Measurements from ENCODE around the gene CD27. TPM values are rescaled to one million over a fixed set of nuclear protein-coding genes. Genes with fewer than 3 reads are reported as not detected.

CD27 gene
- not detected in 5 replicates for total RNA-seq (2022; extraction: Qiagen RNA extraction)

GRCh38 chr12:6444704-6445688 is at the start of gene CD27:
CD27 (plus strand) TSS chr12:6444955; CDS start chr12:6445096, 141 bp downstream.

GRCh38 chr12:6451348-6452244 is 6.8 kb downstream of the CD27 start, which contains the start of gene TAPBPL:
TAPBPL (plus strand) TSS chr12:6452042; CDS start chr12:6452249, 207 bp downstream.

GRCh38 chr12:6470375-6471163 is 25.8 kb downstream of the CD27 start, which contains the start of gene VAMP1:
VAMP1 (minus strand) TSS chr12:6470677; CDS start chr12:6470531, 146 bp downstream.

GRCh38 chr12:6492838-6493496 is 48.2 kb downstream of the CD27 start, which contains the start of gene MRPL51:
MRPL51 (minus strand) TSS chr12:6493262; CDS start chr12:6493136, 126 bp downstream.

GRCh38 chr12:6493497-6494257 is 48.9 kb downstream of the CD27 start, which contains the start of gene NCAPD2:
NCAPD2 (plus strand) TSS chr12:6494102; CDS start chr12:6495099, 997 bp downstream.

Other genes starting within 250 kb of the CD27 start
- 240 to 274 TPM (median 254 TPM) in 5 replicates for gene CD9, start 244.6 kb upstream of the CD27 start, total RNA-seq (2022; extraction: Qiagen RNA extraction)
- 0.06 to 0.32 TPM (median 0.13 TPM) in 5 replicates for gene PLEKHG6, start 134.3 kb upstream of the CD27 start, total RNA-seq (2022; extraction: Qiagen RNA extraction)
- gene TNFRSF1A, start 102.9 kb upstream of the CD27 start, total RNA-seq (2022; extraction: Qiagen RNA extraction): 359 to 653 TPM (median 512 TPM) in 5 replicates
- gene SCNN1A, start 69.4 kb upstream of the CD27 start, total RNA-seq (2022; extraction: Qiagen RNA extraction): 10.8 to 15.6 TPM (median 14.9 TPM) in 5 replicates
- 168 to 231 TPM (median 214 TPM) in 5 replicates for gene LTBR, start 60.8 kb upstream of the CD27 start, total RNA-seq (2022; extraction: Qiagen RNA extraction)
- gene TAPBPL, start 7.1 kb downstream of the CD27 start, total RNA-seq (2022; extraction: Qiagen RNA extraction): 3.3 to 4.6 TPM (median 3.7 TPM) in 5 replicates
- gene VAMP1, start 25.7 kb downstream of the CD27 start, total RNA-seq (2022; extraction: Qiagen RNA extraction): 9.7 to 13.8 TPM (median 11.4 TPM) in 5 replicates
- 286 to 313 TPM (median 305 TPM) in 5 replicates for gene MRPL51, start 48.3 kb downstream of the CD27 start, total RNA-seq (2022; extraction: Qiagen RNA extraction)
- 56.1 to 74.5 TPM (median 68.1 TPM) in 5 replicates for gene NCAPD2, start 49.1 kb downstream of the CD27 start, total RNA-seq (2022; extraction: Qiagen RNA extraction)
- gene GAPDH, start 89.6 kb downstream of the CD27 start, total RNA-seq (2022; extraction: Qiagen RNA extraction): 6,866 to 9,447 TPM (median 8,977 TPM) in 5 replicates
- gene IFFO1, start 111.1 kb downstream of the CD27 start, total RNA-seq (2022; extraction: Qiagen RNA extraction): 1.9 to 3.0 TPM (median 2.6 TPM) in 5 replicates
- gene NOP2, start 123.3 kb downstream of the CD27 start, total RNA-seq (2022; extraction: Qiagen RNA extraction): 98.9 to 109 TPM (median 105 TPM) in 5 replicates
- gene CHD4, start 162.4 kb downstream of the CD27 start, total RNA-seq (2022; extraction: Qiagen RNA extraction): 62.1 to 82.8 TPM (median 64.0 TPM) in 5 replicates
- 0.45 to 0.81 TPM (median 0.70 TPM) in 5 replicates for gene LPAR5, start 191.0 kb downstream of the CD27 start, total RNA-seq (2022; extraction: Qiagen RNA extraction)
- gene ACRBP, start 202.5 kb downstream of the CD27 start, total RNA-seq (2022; extraction: Qiagen RNA extraction): 0.11 to 0.34 TPM (median 0.16 TPM) in 5 replicates
- gene ING4, start 218.2 kb downstream of the CD27 start, total RNA-seq (2022; extraction: Qiagen RNA extraction): 13.6 to 21.5 TPM (median 16.8 TPM) in 5 replicates
- gene ZNF384, start 244.4 kb downstream of the CD27 start, total RNA-seq (2022; extraction: Qiagen RNA extraction): 53.9 to 63.5 TPM (median 60.1 TPM) in 5 replicates